A673 (cell line): Measurements from ENCODE around the gene CRY1. TPM values are rescaled to one million over a fixed set of nuclear protein-coding genes. Genes with fewer than 3 reads are reported as not detected.

Source experiments
- BruUV-seq: library from RNA; stranded (reverse); fragments of 400-500 nt; replicated peaks from 2 replicates; lab custom pipeline; 2021; lab: Mats Ljungman, UMichigan
- CTCF ChIA-PET: fragments of 300-600 bp; sonication (Branson Sonifier 250); formaldehyde crosslinking; loops from one replicate; lab custom pipeline; 2022; ENCODE audit warnings: antibody characterized with exemption; lab: Charles Lee
- POLR2A ChIA-PET: fragments of 300-600 bp; sonication (Branson Sonifier 250); formaldehyde crosslinking; loops from one replicate; lab custom pipeline; 2022; ENCODE audit warnings: antibody characterized with exemption; ENCODE audit not compliant: low non-redundant PET; lab: Charles Lee
- DNase-seq: peaks from one replicate; pipeline ENCODE4 v3.0.0-alpha.2; 2015; ENCODE audit warnings: low spot score
- H3K27ac ChIP-seq: fragments of 200-600 bp; sonication (generic); 2 replicates; pipeline ENCODE4 v1.5.1; 2016; ENCODE audit warnings: mixed run types, low read depth, mild to moderate bottlenecking, mixed read lengths, antibody characterized with exemption, low read length; ENCODE audit not compliant: poor library complexity, severe bottlenecking
- H3K27me3 ChIP-seq: fragments of 200-600 bp; sonication (generic); replicated peaks from 2 replicates; pipeline ENCODE4 v1.6.1; 2017; ENCODE audit warnings: mixed run types, low read depth, mild to moderate bottlenecking, mixed read lengths, antibody characterized with exemption, low read length; ENCODE audit not compliant: insufficient read depth, poor library complexity
- H3K36me3 ChIP-seq: fragments of 200-600 bp; sonication (generic); 2 replicates; pipeline ENCODE4 v1.6.1; 2016; ENCODE audit warnings: mixed run types, mild to moderate bottlenecking, mixed read lengths, antibody characterized with exemption, low read length; ENCODE audit not compliant: insufficient read depth, poor library complexity, severe bottlenecking
- H3K4me1 ChIP-seq: fragments of 200-600 bp; sonication (generic); 2 replicates; pipeline ENCODE4 v1.6.1; 2017; ENCODE audit warnings: mixed run types, mild to moderate bottlenecking, mixed read lengths, antibody characterized with exemption, low read length; ENCODE audit not compliant: insufficient read depth, poor library complexity, severe bottlenecking
- H3K4me3 ChIP-seq: fragments of 200-600 bp; sonication (generic); 2 replicates; pipeline ENCODE4 v1.5.1; 2016; ENCODE audit warnings: low read depth, mixed run types, mild to moderate bottlenecking, mixed read lengths, low read length; ENCODE audit not compliant: poor library complexity, severe bottlenecking
- H3K9me3 ChIP-seq: fragments of 200-600 bp; sonication (generic); 2 replicates; pipeline ENCODE4 v1.6.1; 2016; ENCODE audit warnings: mixed run types, low read depth, mild to moderate bottlenecking, mixed read lengths, antibody characterized with exemption, low read length; ENCODE audit not compliant: poor library complexity, severe bottlenecking
- CTCF ChIP-seq: fragments of 300-800, 200-600 bp; sonication (generic); conservative IDR thresholded peaks from 2 replicates; pipeline ENCODE4 v1.5.1; 2017; ENCODE audit warnings: low read depth, mild to moderate bottlenecking, antibody characterized with exemption, low read length, moderate library complexity, mixed read lengths
- EZH2 ChIP-seq: fragments of 200-600 bp; sonication (generic); IDR thresholded peaks from 2 replicates; pipeline ENCODE4 v1.6.1; 2017; ENCODE audit warnings: borderline replicate concordance, low read depth, mild to moderate bottlenecking, mixed read lengths, antibody characterized with exemption, low read length; ENCODE audit not compliant: poor library complexity, severe bottlenecking
- intact Hi-C: fragments of 100-400 bp; cut with micrococcal nuclease; formaldehyde crosslinking; loops from one replicate; pipeline ENCODE4 v1.10.0; 2022; ENCODE audit not compliant: unreplicated experiment
- total RNA-seq: library from RNA; stranded (reverse); gene quantifications from 2 replicates; pipeline ENCODE4 v1.2.3, GENCODE V29; 2021

The CRY1 gene
- total RNA-seq, 1 experiment from 2014 or later: 41.0 TPM

GRCh38 chr12:106975993-106976658 is 117.2 kb downstream of the CRY1 start:
- intact Hi-C loops: no loop called here
- peaks cover 13% of the 10 kb centered on the region for H3K4me1 ChIP-seq
- DNase-seq: no peak
- H3K9me3 ChIP-seq: no peaks in the 10 kb centered on the region
- ChIA-PET CTCF (no interaction called here), POLR2A (no interaction called here)
- TF ChIP-seq EZH2: no peak
- no peak overlapping the region for H3K27ac ChIP-seq
- H3K4me3 ChIP-seq: no peak overlapping the region
- no peaks in the 10 kb centered on the region for H3K27me3 ChIP-seq
- no TSS peak for BruUV-seq
- peaks cover 8% of the 10 kb centered on the region for H3K36me3 ChIP-seq

GRCh38 chr12:106975098-106975497 is 118.3 kb downstream of the CRY1 start:
- ChIA-PET POLR2A (no interaction called here), CTCF (no interaction called here)
- TF ChIP-seq EZH2 (no peak), CTCF (no peak)
- H3K4me1 ChIP-seq: peaks cover 13% of the 10 kb centered on the region
- no TSS peak for BruUV-seq
- no peaks in the 10 kb centered on the region for H3K9me3 ChIP-seq
- no peak overlapping the region for H3K27ac ChIP-seq
- intact Hi-C loops: no loop called here
- DNase-seq: no peak
- H3K4me3 ChIP-seq: no peak overlapping the region
- H3K27me3 ChIP-seq: no peaks in the 10 kb centered on the region
- peaks cover 15% of the 10 kb centered on the region for H3K36me3 ChIP-seq

GRCh38 chr12:106974511-106974910 is 118.8 kb downstream of the CRY1 start:
- peaks cover 13% of the 10 kb centered on the region for H3K4me1 ChIP-seq
- DNase-seq: no peak
- CTCF ChIA-PET: no interaction called here
- no peak overlapping the region for H3K27ac ChIP-seq
- no peaks in the 10 kb centered on the region for H3K27me3 ChIP-seq
- H3K4me3 ChIP-seq: no peak overlapping the region
- H3K9me3 ChIP-seq: no peaks in the 10 kb centered on the region
- POLR2A ChIA-PET: no interaction called here
- no TSS peak for BruUV-seq
- intact Hi-C loops: no loop called here
- H3K36me3 ChIP-seq: peaks cover 15% of the 10 kb centered on the region
- TF ChIP-seq EZH2: no peak

GRCh38 chr12:106973545-106973944 is 119.8 kb downstream of the CRY1 start:
- H3K4me3 ChIP-seq: no peak overlapping the region
- no peaks in the 10 kb centered on the region for H3K9me3 ChIP-seq
- no peak overlapping the region for H3K27ac ChIP-seq
- intact Hi-C loops: no loop called here
- peaks cover 15% of the 10 kb centered on the region for H3K36me3 ChIP-seq
- no peak for TF ChIP-seq CTCF
- TF ChIP-seq EZH2: no peak
- DNase-seq: no peak
- CTCF ChIA-PET: no interaction called here
- H3K4me1 ChIP-seq: peaks cover 10% of the 10 kb centered on the region
- POLR2A ChIA-PET: no interaction called here
- H3K27me3 ChIP-seq: no peaks in the 10 kb centered on the region
- no TSS peak for BruUV-seq
